GM23338 (cell line): ENCODE data around the gene LCP2. TPM values are rescaled to one million over a fixed set of nuclear protein-coding genes. Genes with fewer than 3 reads are reported as not detected.

ENCODE experiments used
- CREB1 ChIP-seq: fragments of 250-450 bp; sonication (Bioruptor Pico); IDR thresholded peaks from 2 replicates; pipeline ENCODE4 v1.5.0; 2020; ENCODE audit warnings: low read depth, mild to moderate bottlenecking, moderate library complexity
- EZH2phosphoT487 ChIP-seq: fragments of 200-600 bp; sonication (generic); IDR thresholded peaks from one replicate; pipeline ENCODE4 v1.8.1; 2018; ENCODE audit warnings: antibody characterized with exemption; ENCODE audit not compliant: unreplicated experiment
- JUNB ChIP-seq: IDR thresholded peaks from one replicate; pipeline ENCODE4 v1.6.1; 2016; ENCODE audit warnings: antibody characterized with exemption; ENCODE audit not compliant: unreplicated experiment
- REST ChIP-seq: IDR thresholded peaks from one replicate; pipeline ENCODE4 v1.6.1; 2018; ENCODE audit warnings: antibody characterized with exemption; ENCODE audit not compliant: unreplicated experiment
- STAT1 ChIP-seq: IDR thresholded peaks from one replicate; pipeline ENCODE4 v1.6.1; 2016; ENCODE audit warnings: antibody characterized with exemption; ENCODE audit not compliant: unreplicated experiment
- ZNF114 ChIP-seq: fragments of 250-450 bp; sonication (Bioruptor Pico); IDR thresholded peaks from 2 replicates; pipeline ENCODE4 v1.5.0; 2020; ENCODE audit warnings: mild to moderate bottlenecking, moderate library complexity
- ZNF331 ChIP-seq: fragments of 250-450 bp; sonication (Bioruptor Pico); IDR thresholded peaks from 2 replicates; pipeline ENCODE4 v1.5.0; 2020; ENCODE audit warnings: low read depth, mild to moderate bottlenecking, moderate library complexity
- ZNF462 ChIP-seq: fragments of 250-450 bp; sonication (Bioruptor Pico); IDR thresholded peaks from 2 replicates; pipeline ENCODE4 v1.5.0; 2020; ENCODE audit warnings: mild to moderate bottlenecking, moderate library complexity
- polyA plus RNA-seq: library from polyadenylated mRNA; unstranded; fragments of >200 nt; fragmentation: Nextera tagmentation; extraction: Ambion mirVana; gene quantifications from 2 replicates; pipeline ENCODE4 v1.2.1, GENCODE V29; 2016
- total RNA-seq: library from RNA; depleted of rRNA; stranded (reverse); fragments of >200 nt; shearing (Covaris generic); gene quantifications from 2 replicates; pipeline ENCODE4 v1.2.3, GENCODE V29; 2014

LCP2 gene
- total and polyA plus RNA-seq, 2 experiments from 2014 or later: 0.26 to 0.38 TPM

DNA sequence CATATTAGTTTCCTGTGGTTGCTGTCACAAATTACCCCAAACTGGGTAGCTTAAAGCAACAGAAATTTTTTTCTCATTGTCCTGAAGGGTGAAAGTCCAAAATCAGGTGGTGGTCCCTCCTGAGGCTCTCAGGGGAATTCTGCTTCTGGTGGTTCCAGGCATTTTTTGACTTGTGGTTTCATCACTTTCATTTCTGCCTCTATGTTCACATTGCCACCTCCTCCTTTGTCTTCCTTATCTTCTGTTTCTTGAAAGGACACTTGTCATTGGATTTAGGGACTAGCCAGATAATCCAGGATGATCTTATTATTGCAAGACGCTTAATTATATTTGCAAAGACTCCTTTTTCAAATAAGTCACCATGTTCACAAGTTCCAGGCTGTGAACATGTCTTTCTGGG, 48.4 kb upstream of the LCP2 start (continued):
- TF ChIP-seq ZNF462 (no peak), ZNF114 (CRISPR knock-in tag) (no peak), JUNB (no peak), EZH2phosphoT487 (no peak), ZNF331 (CRISPR knock-in tag) (no peak), CREB1 (CRISPR knock-in tag) (no peak), REST (no peak), STAT1 (no peak)
